ENCODE data around the gene ADCK1. TPM values are rescaled to one million over a fixed set of nuclear protein-coding genes. Genes with fewer than 3 reads are reported as not detected.
"Not testable (repeated sequence)": the region's sequence is repeated elsewhere in the genome, so short reads cannot be mapped to it uniquely, and the experiment has no call there.

The ADCK1 gene
- total RNA-seq, 1 donor from 2014 or later, result 6.2 TPM

DNA sequence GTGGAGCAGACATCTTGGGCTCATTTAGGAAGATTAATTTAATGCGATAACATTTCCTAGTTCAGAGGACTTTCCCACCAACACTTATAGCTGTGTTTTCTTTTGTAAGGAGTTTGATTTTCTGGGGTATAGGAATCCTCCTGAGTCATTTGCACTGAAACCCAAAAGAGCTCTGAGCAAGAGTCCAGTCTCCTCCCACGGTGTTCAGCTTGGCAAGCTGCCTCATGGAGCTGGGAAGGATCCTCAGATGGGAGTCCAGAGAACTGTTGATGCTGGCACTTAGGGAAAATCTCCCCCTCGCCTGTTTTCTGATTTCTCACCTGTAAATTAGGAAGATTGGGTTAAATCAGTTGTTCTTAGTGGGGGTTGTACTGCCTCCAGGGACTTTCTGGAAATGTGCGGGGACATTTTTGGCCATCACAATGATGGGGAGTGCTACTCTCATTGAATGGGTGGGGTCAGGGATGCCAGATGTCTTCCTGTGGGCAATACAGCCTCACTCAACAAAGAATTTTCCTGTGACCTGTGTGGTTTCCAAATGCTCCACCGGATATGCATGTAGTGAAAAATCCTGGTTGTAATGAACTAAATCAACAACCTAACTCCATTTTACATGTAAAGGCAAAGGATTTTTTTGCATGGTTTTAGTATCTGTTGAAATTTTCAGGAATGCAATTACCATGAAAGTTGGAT, 150.6 kb downstream of the ADCK1 start:
- DNase-seq (ENCODE audit: low spot score), result no peak
- peaks cover 17% of the 10 kb centered on the region for H3K9me3 Mint-ChIP-seq (ENCODE audit: unreplicated experiment)
- no peak overlapping the region for H3K27ac Mint-ChIP-seq (ENCODE audit: unreplicated experiment)
- no peaks in the 10 kb centered on the region for H3K4me1 Mint-ChIP-seq (ENCODE audit: unreplicated experiment)
- peaks cover 4% of the 10 kb centered on the region for H3K27me3 Mint-ChIP-seq (ENCODE audit: unreplicated experiment)
- no peak overlapping the region for H3K4me3 Mint-ChIP-seq (ENCODE audit: unreplicated experiment)
- peaks cover 12% of the 10 kb centered on the region for H3K36me3 Mint-ChIP-seq (ENCODE audit: low read depth, unreplicated experiment)
- TF ChIP-seq CTCF (IDR thresholded peaks at IDR 0.05; ENCODE audit: unreplicated experiment), result no peak

GRCh38 chr14:77955816-77956484, 156.0 kb downstream of the ADCK1 start:
- Mint-ChIP-seq H3K4me1 (ENCODE audit: unreplicated experiment) (no peaks in the 10 kb centered on the region), H3K36me3 (ENCODE audit: low read depth, unreplicated experiment) (no peaks in the 10 kb centered on the region), H3K27me3 (ENCODE audit: unreplicated experiment) (no peaks in the 10 kb centered on the region), H3K27ac (ENCODE audit: unreplicated experiment) (no peak overlapping the region), H3K9me3 (ENCODE audit: unreplicated experiment) (no peaks in the 10 kb centered on the region), H3K4me3 (ENCODE audit: unreplicated experiment) (no peak overlapping the region)
- no peak for TF ChIP-seq CTCF (IDR thresholded peaks at IDR 0.05; ENCODE audit: unreplicated experiment)
- DNase-seq (ENCODE audit: low spot score), result no peak

- not testable (repeated sequence) for H3K9me3 Mint-ChIP-seq (ENCODE audit: unreplicated experiment); DNase-seq (ENCODE audit: low spot score); H3K4me1 Mint-ChIP-seq (ENCODE audit: unreplicated experiment); H3K36me3 Mint-ChIP-seq (ENCODE audit: low read depth, unreplicated experiment); H3K27ac Mint-ChIP-seq (ENCODE audit: unreplicated experiment); H3K4me3 Mint-ChIP-seq (ENCODE audit: unreplicated experiment); H3K27me3 Mint-ChIP-seq (ENCODE audit: unreplicated experiment)
Measured at GRCh38 chr14:77959686-77960085, 159.8 kb downstream of the ADCK1 start.

DNA sequence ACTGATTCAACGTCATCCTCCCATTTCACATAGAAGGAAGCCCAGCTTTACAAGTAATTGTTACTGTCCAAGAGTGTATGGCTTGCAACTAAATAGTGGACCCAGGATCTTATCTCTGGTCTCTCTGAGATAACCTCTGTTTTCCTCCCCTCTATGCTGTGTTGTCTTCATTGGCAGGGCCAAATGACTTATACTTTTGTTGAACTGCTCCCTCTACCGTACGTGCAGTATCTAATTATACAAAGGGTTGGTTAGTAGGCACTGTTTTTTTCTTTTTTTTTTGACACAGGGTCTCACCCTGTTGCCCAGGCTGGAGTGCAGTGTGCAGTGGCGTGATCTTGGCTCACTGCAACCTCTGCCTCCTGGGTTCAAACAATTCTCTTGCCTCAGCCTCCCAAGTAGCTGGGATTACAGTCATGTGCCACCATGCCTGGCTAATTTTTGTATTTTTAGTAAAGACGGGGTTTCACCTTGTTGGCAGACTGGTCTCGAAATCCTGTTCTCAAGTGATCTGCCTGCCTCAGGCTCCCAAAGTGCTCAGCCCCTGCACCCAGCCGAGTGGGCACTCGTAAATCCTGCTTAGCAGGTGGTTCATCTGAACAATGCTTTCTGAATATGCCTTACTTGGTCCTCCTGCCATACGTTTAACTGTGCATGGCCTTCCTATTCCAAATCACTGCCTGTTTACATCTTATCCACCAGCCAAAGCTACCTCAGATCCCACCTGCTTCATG, 162.1 kb downstream of the ADCK1 start:
- Mint-ChIP-seq H3K4me3 (ENCODE audit: unreplicated experiment) (no peak overlapping the region), H3K27ac (ENCODE audit: unreplicated experiment) (no peak overlapping the region), H3K4me1 (ENCODE audit: unreplicated experiment) (peaks cover 3% of the 10 kb centered on the region), H3K36me3 (ENCODE audit: low read depth, unreplicated experiment) (no peaks in the 10 kb centered on the region), H3K9me3 (ENCODE audit: unreplicated experiment) (no peaks in the 10 kb centered on the region), H3K27me3 (ENCODE audit: unreplicated experiment) (peaks cover 7% of the 10 kb centered on the region)
- TF ChIP-seq CTCF (IDR thresholded peaks at IDR 0.05; ENCODE audit: unreplicated experiment), result no peak
- no peak for DNase-seq (ENCODE audit: low spot score)

- Mint-ChIP-seq H3K27ac (ENCODE audit: unreplicated experiment) (no peak overlapping the region), H3K4me1 (ENCODE audit: unreplicated experiment) (peaks cover 3% of the 10 kb centered on the region), H3K4me3 (ENCODE audit: unreplicated experiment) (no peak overlapping the region), H3K36me3 (ENCODE audit: low read depth, unreplicated experiment) (no peaks in the 10 kb centered on the region), H3K9me3 (ENCODE audit: unreplicated experiment) (no peaks in the 10 kb centered on the region), H3K27me3 (ENCODE audit: unreplicated experiment) (peaks cover 7% of the 10 kb centered on the region)
- no peak for DNase-seq (ENCODE audit: low spot score)
- no peak for TF ChIP-seq CTCF (IDR thresholded peaks at IDR 0.05; ENCODE audit: unreplicated experiment)
Measured at GRCh38 chr14:77962731-77963520, 163.0 kb downstream of the ADCK1 start.

Data from endothelial cell (in vitro differentiated cells).